Type B pancreatic cell (in vitro differentiated cells): ENCODE measurements around the gene HOXA7. TPM values are rescaled to one million over a fixed set of nuclear protein-coding genes. Genes with fewer than 3 reads are reported as not detected.

ENCODE experiments used
- DNase-seq: peaks from one replicate; pipeline ENCODE4 v3.0.0; 2021; ENCODE audit warnings: mixed read lengths; ENCODE audit not compliant: unreplicated experiment; ENCODE audit errors: extremely low spot score
- H3K27ac Mint-ChIP-seq: 2 replicates; pipeline ENCODE4 v1.8.0; 2021; ENCODE audit warnings: mild to moderate bottlenecking, mixed read lengths
- H3K27me3 Mint-ChIP-seq: 2 replicates; pipeline ENCODE4 v1.8.0; 2021; ENCODE audit warnings: mixed read lengths
- H3K36me3 Mint-ChIP-seq: 2 replicates; pipeline ENCODE4 v1.8.0; 2021; ENCODE audit warnings: mixed read lengths
- H3K4me1 Mint-ChIP-seq: one replicate; pipeline ENCODE4 v1.8.0; 2021; ENCODE audit warnings: mixed read lengths; ENCODE audit not compliant: unreplicated experiment
- H3K4me3 Mint-ChIP-seq: 2 replicates; pipeline ENCODE4 v1.8.0; 2021; ENCODE audit warnings: mild to moderate bottlenecking, mixed read lengths
- H3K9me3 Mint-ChIP-seq: 2 replicates; pipeline ENCODE4 v1.8.0; 2021; ENCODE audit warnings: mixed read lengths
- total RNA-seq: library from RNA; stranded (reverse); gene quantifications from 2 replicates; pipeline ENCODE4 v1.2.1, GENCODE V29; 2021; ENCODE audit warnings: low replicate concordance
- TF ChIP-seq, protein P1 (sequence below): fragments of 200-600 bp; sonication (generic); conservative IDR thresholded peaks from 2 replicates; pipeline ENCODE4 v1.5.0; 2021; ENCODE audit warnings: antibody characterized with exemption, mild to moderate bottlenecking

HOXA7 gene
- total RNA-seq, 1 donor from 2014 or later: 6.2 TPM

GRCh38 chr7:27113991-27114769 is 42.3 kb downstream of the HOXA7 start:
- Mint-ChIP-seq H3K4me3 (peak overlapping the region; percentile 91), H3K36me3 (peaks cover 61% of the 10 kb centered on the region), H3K4me1 (peaks cover 26% of the 10 kb centered on the region), H3K27me3 (peaks cover 50% of the 10 kb centered on the region), H3K27ac (peak overlapping the region; percentile 99), H3K9me3 (no peaks in the 10 kb centered on the region)
- peak; percentile 85 for DNase-seq
- TF ChIP-seq, protein P1, sequence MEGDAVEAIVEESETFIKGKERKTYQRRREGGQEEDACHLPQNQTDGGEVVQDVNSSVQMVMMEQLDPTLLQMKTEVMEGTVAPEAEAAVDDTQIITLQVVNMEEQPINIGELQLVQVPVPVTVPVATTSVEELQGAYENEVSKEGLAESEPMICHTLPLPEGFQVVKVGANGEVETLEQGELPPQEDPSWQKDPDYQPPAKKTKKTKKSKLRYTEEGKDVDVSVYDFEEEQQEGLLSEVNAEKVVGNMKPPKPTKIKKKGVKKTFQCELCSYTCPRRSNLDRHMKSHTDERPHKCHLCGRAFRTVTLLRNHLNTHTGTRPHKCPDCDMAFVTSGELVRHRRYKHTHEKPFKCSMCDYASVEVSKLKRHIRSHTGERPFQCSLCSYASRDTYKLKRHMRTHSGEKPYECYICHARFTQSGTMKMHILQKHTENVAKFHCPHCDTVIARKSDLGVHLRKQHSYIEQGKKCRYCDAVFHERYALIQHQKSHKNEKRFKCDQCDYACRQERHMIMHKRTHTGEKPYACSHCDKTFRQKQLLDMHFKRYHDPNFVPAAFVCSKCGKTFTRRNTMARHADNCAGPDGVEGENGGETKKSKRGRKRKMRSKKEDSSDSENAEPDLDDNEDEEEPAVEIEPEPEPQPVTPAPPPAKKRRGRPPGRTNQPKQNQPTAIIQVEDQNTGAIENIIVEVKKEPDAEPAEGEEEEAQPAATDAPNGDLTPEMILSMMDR: no peak

- Mint-ChIP-seq H3K36me3 (peaks cover 54% of the 10 kb centered on the region), H3K4me3 (peak overlapping the region; percentile 97), H3K9me3 (no peaks in the 10 kb centered on the region), H3K27me3 (peaks cover 55% of the 10 kb centered on the region), H3K27ac (peak overlapping the region; percentile 97), H3K4me1 (peaks cover 23% of the 10 kb centered on the region)
- peak; percentile 86 for DNase-seq
- TF ChIP-seq, protein P1: no peak
These were observed 43.2 kb downstream of the HOXA7 start for GRCh38 chr7:27112955-27113949.

- H3K4me1 Mint-ChIP-seq: peaks cover 27% of the 10 kb centered on the region
- peaks cover 56% of the 10 kb centered on the region for H3K27me3 Mint-ChIP-seq
- TF ChIP-seq, protein P1: no peak
- H3K27ac Mint-ChIP-seq: peak overlapping the region; percentile 97
- peak overlapping the region; percentile 97 for H3K4me3 Mint-ChIP-seq
- H3K9me3 Mint-ChIP-seq: no peaks in the 10 kb centered on the region
- H3K36me3 Mint-ChIP-seq: peaks cover 53% of the 10 kb centered on the region
- DNase-seq: no peak
These were observed 44.1 kb downstream of the HOXA7 start for GRCh38 chr7:27112361-27112760.

GRCh38 chr7:27111751-27112277 is 44.7 kb downstream of the HOXA7 start:
- TF ChIP-seq, protein P1: no peak
- H3K27me3 Mint-ChIP-seq: peaks cover 56% of the 10 kb centered on the region
- H3K27ac Mint-ChIP-seq: peak overlapping the region; percentile 97
- no peaks in the 10 kb centered on the region for H3K9me3 Mint-ChIP-seq
- peaks cover 53% of the 10 kb centered on the region for H3K36me3 Mint-ChIP-seq
- H3K4me1 Mint-ChIP-seq: peaks cover 27% of the 10 kb centered on the region
- DNase-seq: no peak
- peak overlapping the region; percentile 97 for H3K4me3 Mint-ChIP-seq

GRCh38 chr7:27111042-27111750 is 45.3 kb downstream of the HOXA7 start:
- H3K27me3 Mint-ChIP-seq: peaks cover 55% of the 10 kb centered on the region
- DNase-seq: no peak
- peak overlapping the region; percentile 97 for H3K4me3 Mint-ChIP-seq
- TF ChIP-seq, protein P1: no peak
- H3K27ac Mint-ChIP-seq: peak overlapping the region; percentile 97
- H3K36me3 Mint-ChIP-seq: peaks cover 48% of the 10 kb centered on the region
- H3K9me3 Mint-ChIP-seq: no peaks in the 10 kb centered on the region
- peaks cover 28% of the 10 kb centered on the region for H3K4me1 Mint-ChIP-seq
